Mesothelial cell of epicardium (in vitro differentiated cells): ENCODE results near the gene ATP12A. TPM values are rescaled to one million over a fixed set of nuclear protein-coding genes. Genes with fewer than 3 reads are reported as not detected.
A peak's percentile ranks its signal among the peaks of the same experiment; 100 is the strongest.

Experiments used
- DNase-seq, 2 experiments: peaks; one replicate each; pipeline ENCODE4 v3.0.0; 2021; ENCODE audit warnings: low spot score in 2 of 2; ENCODE audit not compliant: unreplicated experiment in 2 of 2
- H3K27ac Mint-ChIP-seq: 2 replicates; pipeline ENCODE4 v1.8.0; 2021; ENCODE audit warnings: mixed read lengths
- H3K27me3 Mint-ChIP-seq: 2 replicates; pipeline ENCODE4 v1.8.0; 2021; ENCODE audit warnings: low read depth, mixed read lengths
- H3K36me3 Mint-ChIP-seq: 2 replicates; pipeline ENCODE4 v1.8.0; 2021; ENCODE audit warnings: mixed read lengths
- H3K4me1 Mint-ChIP-seq: 2 replicates; pipeline ENCODE4 v1.8.0; 2021; ENCODE audit warnings: mixed read lengths
- H3K4me3 Mint-ChIP-seq: 2 replicates; pipeline ENCODE4 v1.8.0; 2021; ENCODE audit warnings: mild to moderate bottlenecking, moderate library complexity, mixed read lengths
- H3K9me3 Mint-ChIP-seq: 2 replicates; pipeline ENCODE4 v1.8.0; 2021; ENCODE audit warnings: mixed read lengths
- total RNA-seq: library from RNA; stranded (reverse); gene quantifications from 3 replicates; pipeline ENCODE4 v1.2.1, GENCODE V29; 2021
- TF ChIP-seq, protein P1 (sequence below): fragments of 200-600 bp; sonication (generic); IDR thresholded peaks from one replicate; pipeline ENCODE4 v1.5.0; 2021; ENCODE audit warnings: antibody characterized with exemption; ENCODE audit not compliant: unreplicated experiment

ATP12A gene
- total RNA-seq, result 0.80 to 1.3 TPM (median 1.1 TPM) in 3 replicates

DNA sequence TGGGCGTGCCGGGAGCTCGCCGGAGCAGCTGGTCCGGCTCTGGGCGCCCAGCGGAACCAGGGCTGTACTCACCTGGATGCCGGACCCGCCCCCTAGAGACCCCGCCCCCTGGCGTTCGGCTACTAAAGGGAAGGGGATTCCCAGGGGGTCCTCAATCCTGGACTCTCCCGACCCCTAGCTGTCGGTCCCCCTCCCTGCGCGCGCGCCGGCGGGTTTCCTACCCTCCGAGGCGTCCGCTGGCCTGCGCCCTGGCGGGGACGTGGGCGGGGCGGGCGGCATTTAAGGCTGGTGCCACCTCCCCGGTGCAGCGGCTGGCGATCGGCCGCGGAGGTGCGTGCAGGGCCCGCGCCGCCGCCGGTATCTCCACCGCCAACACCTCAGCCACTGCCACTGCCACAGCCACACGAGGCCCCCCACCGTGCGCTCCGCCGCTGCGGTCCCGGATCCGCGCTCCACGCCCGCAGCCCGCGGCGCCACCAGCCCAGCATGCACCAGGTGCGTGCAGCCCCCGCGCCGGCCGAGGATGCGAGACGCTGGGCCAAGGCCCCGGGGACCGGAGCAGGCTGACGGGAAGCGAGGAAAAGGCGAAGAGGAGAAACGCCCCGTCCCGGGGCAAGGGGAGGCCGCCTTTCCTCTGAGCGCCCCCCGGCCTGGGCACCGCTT, at the start of gene ATP12A:
Gene ATP12A, plus strand, starts transcription at position 151 of the 663 bp plus-strand sequence. Its CDS starts 336 bp downstream, at position 487.
- peak in 1 of 2 experiments; percentile 53 for DNase-seq
- Mint-ChIP-seq H3K36me3 (no peaks in the 10 kb centered on the region), H3K27me3 (peaks cover 43% of the 10 kb centered on the region), H3K4me1 (peaks cover 14% of the 10 kb centered on the region), H3K4me3 (peak within 1 kb of the TSS; percentile 48), H3K9me3 (no peaks in the 10 kb centered on the region), H3K27ac (no peak within 1 kb of the TSS)
- TF ChIP-seq, protein P1, sequence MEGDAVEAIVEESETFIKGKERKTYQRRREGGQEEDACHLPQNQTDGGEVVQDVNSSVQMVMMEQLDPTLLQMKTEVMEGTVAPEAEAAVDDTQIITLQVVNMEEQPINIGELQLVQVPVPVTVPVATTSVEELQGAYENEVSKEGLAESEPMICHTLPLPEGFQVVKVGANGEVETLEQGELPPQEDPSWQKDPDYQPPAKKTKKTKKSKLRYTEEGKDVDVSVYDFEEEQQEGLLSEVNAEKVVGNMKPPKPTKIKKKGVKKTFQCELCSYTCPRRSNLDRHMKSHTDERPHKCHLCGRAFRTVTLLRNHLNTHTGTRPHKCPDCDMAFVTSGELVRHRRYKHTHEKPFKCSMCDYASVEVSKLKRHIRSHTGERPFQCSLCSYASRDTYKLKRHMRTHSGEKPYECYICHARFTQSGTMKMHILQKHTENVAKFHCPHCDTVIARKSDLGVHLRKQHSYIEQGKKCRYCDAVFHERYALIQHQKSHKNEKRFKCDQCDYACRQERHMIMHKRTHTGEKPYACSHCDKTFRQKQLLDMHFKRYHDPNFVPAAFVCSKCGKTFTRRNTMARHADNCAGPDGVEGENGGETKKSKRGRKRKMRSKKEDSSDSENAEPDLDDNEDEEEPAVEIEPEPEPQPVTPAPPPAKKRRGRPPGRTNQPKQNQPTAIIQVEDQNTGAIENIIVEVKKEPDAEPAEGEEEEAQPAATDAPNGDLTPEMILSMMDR, result peak; percentile 22

DNA sequence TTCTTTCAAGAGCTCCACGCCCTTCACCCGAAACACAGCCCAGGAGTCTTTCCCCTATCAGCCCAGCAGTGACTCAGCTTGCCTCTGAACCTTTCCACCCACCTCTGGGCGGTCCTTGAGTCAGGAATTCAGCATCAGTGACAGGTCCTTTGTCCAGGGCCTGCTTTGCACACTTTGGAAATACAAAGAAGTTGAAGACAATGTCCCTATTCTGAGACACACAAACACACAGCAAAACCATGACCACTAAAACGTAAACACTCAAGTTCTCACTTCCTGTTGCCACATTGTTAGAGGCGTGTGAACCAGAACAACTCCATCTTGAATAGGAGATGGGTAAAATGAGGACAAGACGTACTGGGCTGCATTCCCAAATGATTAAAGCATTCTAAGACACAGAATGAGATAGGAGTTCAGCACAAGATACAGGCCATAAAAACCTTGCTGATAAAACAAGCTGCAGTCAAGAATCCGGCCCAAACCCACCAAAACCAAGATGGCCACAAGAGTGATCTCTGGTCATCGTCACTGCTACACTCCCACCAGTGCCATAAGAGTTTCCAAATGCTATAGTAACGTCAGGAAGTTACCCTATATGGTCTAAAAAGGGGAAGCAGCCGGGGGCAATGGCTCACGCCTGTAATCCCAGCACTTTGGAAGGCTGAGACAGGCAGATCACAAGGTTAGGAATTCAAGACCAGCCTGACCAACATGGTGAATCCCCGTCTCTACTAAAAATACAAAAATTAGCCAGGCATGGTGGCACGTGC, 49.2 kb upstream of the ATP12A start:
- Mint-ChIP-seq H3K9me3 (no peaks in the 10 kb centered on the region), H3K36me3 (no peaks in the 10 kb centered on the region), H3K4me3 (no peak overlapping the region), H3K27ac (no peak overlapping the region), H3K27me3 (no peaks in the 10 kb centered on the region), H3K4me1 (peaks cover 17% of the 10 kb centered on the region)
- no peak for DNase-seq
- TF ChIP-seq, protein P1, result no peak

DNA sequence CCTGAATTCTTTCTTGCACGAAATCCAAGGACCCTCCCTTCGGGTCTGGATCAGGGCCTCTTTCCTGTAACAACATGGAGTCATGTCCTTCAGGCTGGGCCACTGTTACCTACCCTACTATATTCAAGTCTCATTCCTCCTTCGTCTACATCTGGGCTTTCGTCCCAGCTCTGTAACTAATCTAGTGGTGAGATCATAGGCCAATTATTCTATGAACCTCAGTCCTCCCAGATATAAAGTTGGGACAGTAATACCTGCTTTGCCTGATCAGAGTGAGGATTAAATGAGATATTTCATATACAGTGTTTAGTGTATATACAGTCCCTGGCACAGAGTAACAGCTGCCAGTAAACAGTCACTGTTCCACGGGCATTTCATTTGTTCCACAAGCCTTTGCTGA, 48.3 kb upstream of the ATP12A start:
- no peaks in the 10 kb centered on the region for H3K9me3 Mint-ChIP-seq
- H3K4me1 Mint-ChIP-seq, result peaks cover 17% of the 10 kb centered on the region
- H3K4me3 Mint-ChIP-seq, result no peak overlapping the region
- H3K36me3 Mint-ChIP-seq, result no peaks in the 10 kb centered on the region
- no peak overlapping the region for H3K27ac Mint-ChIP-seq
- no peak for DNase-seq
- H3K27me3 Mint-ChIP-seq, result no peaks in the 10 kb centered on the region
- TF ChIP-seq, protein P1, result no peak

DNA sequence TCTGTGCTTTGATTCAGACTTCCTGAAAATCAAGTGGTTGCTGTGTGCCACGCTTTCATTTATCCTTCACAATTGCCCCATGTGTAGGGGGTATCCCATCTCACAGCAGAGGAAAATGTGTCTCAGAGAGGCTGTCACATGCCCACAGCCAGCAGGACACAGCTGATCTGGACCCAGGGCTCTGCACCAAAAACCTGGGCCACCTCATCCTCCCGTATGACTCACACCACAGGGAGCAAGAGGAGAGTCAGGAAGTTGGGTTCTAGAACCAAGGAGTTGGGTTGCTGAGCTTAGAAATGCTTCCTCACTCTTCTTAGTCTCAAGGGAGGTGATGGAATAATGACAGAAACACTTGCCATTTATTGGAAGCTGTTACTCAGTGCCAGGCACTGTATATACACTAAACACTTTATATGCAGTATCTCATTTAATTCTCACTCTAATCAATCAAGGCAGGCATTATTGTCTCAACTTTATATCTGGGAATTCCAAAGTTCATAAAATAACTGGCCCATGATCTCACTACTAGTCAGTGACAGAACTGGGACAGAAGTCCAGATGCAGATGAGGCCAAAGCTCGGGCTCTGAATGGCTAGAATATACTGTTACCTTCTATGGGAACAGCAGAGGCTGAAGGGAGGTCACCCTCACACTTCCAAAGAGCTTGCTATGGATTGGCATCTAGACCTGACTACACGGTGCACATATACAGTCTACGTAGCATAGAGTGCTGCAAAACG, 47.7 kb upstream of the ATP12A start:
- no peaks in the 10 kb centered on the region for H3K9me3 Mint-ChIP-seq
- no peaks in the 10 kb centered on the region for H3K27me3 Mint-ChIP-seq
- H3K36me3 Mint-ChIP-seq, result no peaks in the 10 kb centered on the region
- no peak overlapping the region for H3K27ac Mint-ChIP-seq
- H3K4me1 Mint-ChIP-seq, result peaks cover 13% of the 10 kb centered on the region
- H3K4me3 Mint-ChIP-seq, result no peak overlapping the region
- TF ChIP-seq, protein P1, result no peak
- DNase-seq, result no peak

DNA sequence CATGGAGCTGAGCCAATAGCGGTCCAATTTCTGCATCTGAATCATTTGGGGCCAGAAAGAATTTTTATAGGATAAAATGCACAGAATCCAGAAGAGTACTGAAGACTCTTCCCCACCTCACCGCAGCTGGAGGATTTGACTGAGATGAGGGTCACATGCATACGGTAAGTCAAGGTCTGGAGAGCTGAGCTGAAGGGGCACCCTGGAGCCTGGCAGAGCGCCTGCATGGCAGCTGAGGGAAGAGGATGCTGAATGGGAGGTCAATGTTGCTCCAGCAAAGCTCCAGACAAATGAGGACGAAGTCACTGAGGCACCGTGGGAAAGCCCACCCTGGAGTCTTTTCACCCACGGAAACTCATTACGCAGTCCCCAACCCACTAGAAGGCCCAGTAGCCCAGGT, 43.4 kb upstream of the ATP12A start:
- Mint-ChIP-seq H3K9me3 (no peaks in the 10 kb centered on the region), H3K4me3 (no peak overlapping the region), H3K4me1 (peaks cover 12% of the 10 kb centered on the region), H3K27ac (no peak overlapping the region), H3K36me3 (no peaks in the 10 kb centered on the region), H3K27me3 (no peaks in the 10 kb centered on the region)
- DNase-seq, result no peak
- TF ChIP-seq, protein P1, result no peak
